H1 (cell line): ENCODE measurements around the gene SULF2. TPM values are rescaled to one million over a fixed set of nuclear protein-coding genes. Genes with fewer than 3 reads are reported as not detected.

Experiments used
- CHD1 ChIP-seq: IDR thresholded peaks from 2 replicates; pipeline ENCODE4 v1.6.1; 2012; ENCODE audit warnings: low read depth, low read length, improper control_type of control experiment
- EGR1 ChIP-seq: IDR thresholded peaks from 2 replicates; pipeline ENCODE4 v1.6.1; 2011; ENCODE audit warnings: low read depth, low read length, borderline replicate concordance
- KDM4A ChIP-seq: IDR thresholded peaks from one replicate; pipeline ENCODE4 v1.7.1; 2012; ENCODE audit warnings: low read depth, mild to moderate bottlenecking, moderate library complexity, low read length, inconsistent platforms; ENCODE audit not compliant: severe bottlenecking
- KDM5A ChIP-seq: fragments of 200-600 bp; IDR thresholded peaks from 2 replicates; pipeline ENCODE4 v1.7.1; 2012; ENCODE audit warnings: mild to moderate bottlenecking, low read length, inconsistent platforms, mixed read lengths
- NANOG ChIP-seq: IDR thresholded peaks from 2 replicates; pipeline ENCODE4 v1.6.1; 2011; ENCODE audit warnings: low read length, low read depth, mild to moderate bottlenecking, inconsistent platforms; ENCODE audit not compliant: insufficient read depth, poor library complexity, severe bottlenecking
- PHF8 ChIP-seq: fragments of 200-600 bp; sonication (generic); conservative IDR thresholded peaks from 2 replicates; pipeline ENCODE4 v1.7.1; 2012; ENCODE audit warnings: low read depth, mild to moderate bottlenecking, inconsistent platforms, low read length, moderate library complexity
- RFX5 ChIP-seq: IDR thresholded peaks from 2 replicates; pipeline ENCODE4 v1.6.1; 2011; ENCODE audit warnings: low read depth, low read length, improper control_type of control experiment, borderline replicate concordance
- YY1 ChIP-seq: IDR thresholded peaks from 2 replicates; pipeline ENCODE4 v1.6.1; 2011; ENCODE audit warnings: low read depth, mild to moderate bottlenecking, low read length
- polyA plus RNA-seq, 7 experiments: library from polyadenylated mRNA; depleted of rRNA in 3 of 7; stranded (reverse) in 5 of 7; unstranded in 2 of 7; fragments of >200 nt in 5 of 7; fragments of 200-250 nt in 2 of 7; gene quantifications; 1 replicate in 5 of 7; 2 replicates in 1 of 7; 4 replicates in 1 of 7; pipeline versions ENCODE4 v1.2.1 to v1.2.3, GENCODE V29; 2011 to 2013; ENCODE audit warnings: missing spikeins in 2 of 7, mixed read lengths in 2 of 7
- total RNA-seq: library from RNA; stranded (reverse); fragmentation: NEBNext Ultra II Directional; extraction: Animal tissue kit (Norgen Biotek cat#: 25700); gene quantifications from 2 replicates; pipeline ENCODE4 v1.2.1, GENCODE V29; 2021
- TF ChIP-seq, protein P1 (sequence below): fragments of 300-600 bp; sonication (generic); IDR thresholded peaks from 2 replicates; pipeline ENCODE4 v1.7.1; 2012; ENCODE audit warnings: low read length, moderate library complexity, mild to moderate bottlenecking, inconsistent platforms; ENCODE audit not compliant: insufficient replicate concordance

The SULF2 gene
- total and polyA plus RNA-seq, 2 of the 8 experiments (the other 6 are each of a cell fraction or from before 2014, with no cell fraction given), result 15.7 to 28.2 TPM

DNA sequence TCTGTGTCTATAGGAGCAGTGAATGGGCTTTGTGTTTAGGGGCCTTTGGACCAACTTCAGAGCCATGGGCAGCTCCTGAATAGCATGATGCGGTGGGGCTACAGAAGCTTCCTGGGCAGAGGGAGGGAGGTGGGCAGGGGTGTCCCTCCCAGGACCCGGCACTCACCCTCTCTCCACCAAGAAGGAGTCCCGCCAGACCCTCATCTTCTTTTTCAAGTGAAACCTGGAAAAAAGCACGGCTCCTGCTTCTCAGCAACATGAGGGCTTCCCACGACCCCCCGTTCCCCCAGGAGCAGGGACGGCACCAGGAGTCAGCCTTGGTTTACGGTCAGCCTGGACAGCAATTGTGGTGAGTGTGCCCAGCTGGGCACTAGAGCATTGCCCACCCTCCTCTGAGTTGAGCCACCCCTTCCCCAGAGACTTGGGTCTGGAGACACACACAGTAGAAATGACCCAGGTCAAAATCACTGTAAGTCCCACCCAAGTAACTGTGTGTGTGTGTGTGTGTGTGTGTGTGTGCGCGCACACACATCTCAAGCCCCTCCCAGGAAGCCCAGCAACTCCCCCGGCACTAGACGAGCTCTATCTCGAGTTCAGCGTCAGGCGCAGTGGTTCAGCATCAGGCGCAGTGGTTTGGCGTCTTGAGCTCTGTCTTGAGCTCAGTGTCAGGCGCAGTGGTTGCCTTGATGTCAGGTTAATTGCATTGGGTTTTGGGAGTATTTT is 108.2 kb downstream of the SULF2 start (continued):
- TF ChIP-seq, protein P1, sequence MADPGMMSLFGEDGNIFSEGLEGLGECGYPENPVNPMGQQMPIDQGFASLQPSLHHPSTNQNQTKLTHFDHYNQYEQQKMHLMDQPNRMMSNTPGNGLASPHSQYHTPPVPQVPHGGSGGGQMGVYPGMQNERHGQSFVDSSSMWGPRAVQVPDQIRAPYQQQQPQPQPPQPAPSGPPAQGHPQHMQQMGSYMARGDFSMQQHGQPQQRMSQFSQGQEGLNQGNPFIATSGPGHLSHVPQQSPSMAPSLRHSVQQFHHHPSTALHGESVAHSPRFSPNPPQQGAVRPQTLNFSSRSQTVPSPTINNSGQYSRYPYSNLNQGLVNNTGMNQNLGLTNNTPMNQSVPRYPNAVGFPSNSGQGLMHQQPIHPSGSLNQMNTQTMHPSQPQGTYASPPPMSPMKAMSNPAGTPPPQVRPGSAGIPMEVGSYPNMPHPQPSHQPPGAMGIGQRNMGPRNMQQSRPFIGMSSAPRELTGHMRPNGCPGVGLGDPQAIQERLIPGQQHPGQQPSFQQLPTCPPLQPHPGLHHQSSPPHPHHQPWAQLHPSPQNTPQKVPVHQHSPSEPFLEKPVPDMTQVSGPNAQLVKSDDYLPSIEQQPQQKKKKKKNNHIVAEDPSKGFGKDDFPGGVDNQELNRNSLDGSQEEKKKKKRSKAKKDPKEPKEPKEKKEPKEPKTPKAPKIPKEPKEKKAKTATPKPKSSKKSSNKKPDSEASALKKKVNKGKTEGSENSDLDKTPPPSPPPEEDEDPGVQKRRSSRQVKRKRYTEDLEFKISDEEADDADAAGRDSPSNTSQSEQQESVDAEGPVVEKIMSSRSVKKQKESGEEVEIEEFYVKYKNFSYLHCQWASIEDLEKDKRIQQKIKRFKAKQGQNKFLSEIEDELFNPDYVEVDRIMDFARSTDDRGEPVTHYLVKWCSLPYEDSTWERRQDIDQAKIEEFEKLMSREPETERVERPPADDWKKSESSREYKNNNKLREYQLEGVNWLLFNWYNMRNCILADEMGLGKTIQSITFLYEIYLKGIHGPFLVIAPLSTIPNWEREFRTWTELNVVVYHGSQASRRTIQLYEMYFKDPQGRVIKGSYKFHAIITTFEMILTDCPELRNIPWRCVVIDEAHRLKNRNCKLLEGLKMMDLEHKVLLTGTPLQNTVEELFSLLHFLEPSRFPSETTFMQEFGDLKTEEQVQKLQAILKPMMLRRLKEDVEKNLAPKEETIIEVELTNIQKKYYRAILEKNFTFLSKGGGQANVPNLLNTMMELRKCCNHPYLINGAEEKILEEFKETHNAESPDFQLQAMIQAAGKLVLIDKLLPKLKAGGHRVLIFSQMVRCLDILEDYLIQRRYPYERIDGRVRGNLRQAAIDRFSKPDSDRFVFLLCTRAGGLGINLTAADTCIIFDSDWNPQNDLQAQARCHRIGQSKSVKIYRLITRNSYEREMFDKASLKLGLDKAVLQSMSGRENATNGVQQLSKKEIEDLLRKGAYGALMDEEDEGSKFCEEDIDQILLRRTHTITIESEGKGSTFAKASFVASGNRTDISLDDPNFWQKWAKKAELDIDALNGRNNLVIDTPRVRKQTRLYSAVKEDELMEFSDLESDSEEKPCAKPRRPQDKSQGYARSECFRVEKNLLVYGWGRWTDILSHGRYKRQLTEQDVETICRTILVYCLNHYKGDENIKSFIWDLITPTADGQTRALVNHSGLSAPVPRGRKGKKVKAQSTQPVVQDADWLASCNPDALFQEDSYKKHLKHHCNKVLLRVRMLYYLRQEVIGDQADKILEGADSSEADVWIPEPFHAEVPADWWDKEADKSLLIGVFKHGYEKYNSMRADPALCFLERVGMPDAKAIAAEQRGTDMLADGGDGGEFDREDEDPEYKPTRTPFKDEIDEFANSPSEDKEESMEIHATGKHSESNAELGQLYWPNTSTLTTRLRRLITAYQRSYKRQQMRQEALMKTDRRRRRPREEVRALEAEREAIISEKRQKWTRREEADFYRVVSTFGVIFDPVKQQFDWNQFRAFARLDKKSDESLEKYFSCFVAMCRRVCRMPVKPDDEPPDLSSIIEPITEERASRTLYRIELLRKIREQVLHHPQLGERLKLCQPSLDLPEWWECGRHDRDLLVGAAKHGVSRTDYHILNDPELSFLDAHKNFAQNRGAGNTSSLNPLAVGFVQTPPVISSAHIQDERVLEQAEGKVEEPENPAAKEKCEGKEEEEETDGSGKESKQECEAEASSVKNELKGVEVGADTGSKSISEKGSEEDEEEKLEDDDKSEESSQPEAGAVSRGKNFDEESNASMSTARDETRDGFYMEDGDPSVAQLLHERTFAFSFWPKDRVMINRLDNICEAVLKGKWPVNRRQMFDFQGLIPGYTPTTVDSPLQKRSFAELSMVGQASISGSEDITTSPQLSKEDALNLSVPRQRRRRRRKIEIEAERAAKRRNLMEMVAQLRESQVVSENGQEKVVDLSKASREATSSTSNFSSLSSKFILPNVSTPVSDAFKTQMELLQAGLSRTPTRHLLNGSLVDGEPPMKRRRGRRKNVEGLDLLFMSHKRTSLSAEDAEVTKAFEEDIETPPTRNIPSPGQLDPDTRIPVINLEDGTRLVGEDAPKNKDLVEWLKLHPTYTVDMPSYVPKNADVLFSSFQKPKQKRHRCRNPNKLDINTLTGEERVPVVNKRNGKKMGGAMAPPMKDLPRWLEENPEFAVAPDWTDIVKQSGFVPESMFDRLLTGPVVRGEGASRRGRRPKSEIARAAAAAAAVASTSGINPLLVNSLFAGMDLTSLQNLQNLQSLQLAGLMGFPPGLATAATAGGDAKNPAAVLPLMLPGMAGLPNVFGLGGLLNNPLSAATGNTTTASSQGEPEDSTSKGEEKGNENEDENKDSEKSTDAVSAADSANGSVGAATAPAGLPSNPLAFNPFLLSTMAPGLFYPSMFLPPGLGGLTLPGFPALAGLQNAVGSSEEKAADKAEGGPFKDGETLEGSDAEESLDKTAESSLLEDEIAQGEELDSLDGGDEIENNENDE, result no peak
- TF ChIP-seq EGR1 (no peak), KDM5A (no peak), PHF8 (no peak), RFX5 (no peak), NANOG (no peak), YY1 (no peak), KDM4A (no peak), CHD1 (no peak)
